Measurements from ENCODE around the gene APOA5. TPM values are rescaled to one million over a fixed set of nuclear protein-coding genes. Genes with fewer than 3 reads are reported as not detected.

The APOA5 gene
- total and polyA plus RNA-seq, 2 of the 13 experiments (the other 11 are each of a cell fraction or from before 2014, with no cell fraction given): 44.0 to 49.1 TPM

GRCh38 chr11:116788534-116788933 is 3.1 kb downstream of the APOA5 start:
- no peak for FAIRE-seq
- Histone ChIP-seq H3K9me3 (ENCODE audit: low read length) (no peaks in the 10 kb centered on the region), H3K27ac (ENCODE audit: extremely low read length, insufficient read depth, low read length) (peak overlapping the region; percentile 61), H3K27me3 (ENCODE audit: control insufficient read depth in 1 of 2, insufficient read depth in 2 of 2, low read length in 2 of 2) (no peaks in the 10 kb centered on the region; a peak in 1 of 5 replicates), H3K79me2 (ENCODE audit: insufficient read depth, low read length) (peaks cover 35% of the 10 kb centered on the region), H3K4me2 (ENCODE audit: low read depth, low read length) (peak overlapping the region; percentile 99), H3K4me1 (ENCODE audit: insufficient read depth, low read length) (peaks cover 64% of the 10 kb centered on the region), H4K20me1 (ENCODE audit: insufficient read depth, low read length) (no peaks in the 10 kb centered on the region), H3K4me3 (replicated peaks in 1 of 3; ENCODE audit: insufficient read depth in 1 of 3, low read depth in 2 of 3, low read length in 3 of 3) (peak overlapping the region; percentile 79 to 90 (median 86)), H3K36me3 (replicated peaks in 1 of 2; ENCODE audit: control insufficient read depth in 1 of 2, insufficient read depth in 2 of 2, low read length in 2 of 2) (peaks cover 13 to 32% of the 10 kb centered on the region in 2 experiments), H3K9ac (ENCODE audit: insufficient read depth, low read depth, low read length) (peak overlapping the region; percentile 84; the same call in 1 of the 2 replicates), H2AFZ (ENCODE audit: low read length) (no peak overlapping the region)
- in situ Hi-C loops (cut with HindIII; ENCODE audit: extremely low pct_ligation_motif_present, low pct_unique_long_range_greater_than_20kb) (no loop called here), intact Hi-C loops (cut with micrococcal nuclease; ENCODE audit: unreplicated experiment) (no loop called here)
- DNase-seq (ENCODE audit: low spot score): no peak
- ATAC-seq: no peak
- TF ChIP-seq HOXA3 (CRISPR knock-in tag; IDR thresholded peaks at IDR 0.05): no peak
- TF ChIP-seq HNRNPL (IDR thresholded peaks at IDR 0.05; ENCODE audit: low read depth, low read length): no peak
- TF ChIP-seq ZC3H13 (CRISPR knock-in tag; IDR thresholded peaks at IDR 0.05): peak; percentile 82
- TF ChIP-seq BORCS8-MEF2B (CRISPR knock-in tag; IDR thresholded peaks at IDR 0.05): 0 out of 2 replicates have a peak, but pooled peaks have one; percentile 2
- TF ChIP-seq MTA1 (CRISPR knock-in tag; IDR thresholded peaks at IDR 0.05; ENCODE audit: borderline replicate concordance): 0 out of 2 replicates have a peak, but pooled peaks have one; percentile 3
- peak; percentile 46; the same call in 1 of the 2 replicates for TF ChIP-seq ZNF605 (CRISPR knock-in tag; IDR thresholded peaks at IDR 0.05)
- TF ChIP-seq ZNF747 (CRISPR knock-in tag; IDR thresholded peaks at IDR 0.05; ENCODE audit: borderline replicate concordance): 0 out of 2 replicates have a peak, but pooled peaks have one; percentile 35
- BruUV-seq (replicated peaks): no TSS peak
- ChIA-PET CTCF (ENCODE audit: low intra/inter-chr PET ratio, low total read pairs) (no interaction called here), POLR2A (interaction anchor here (1.0 to 17.3 kb wide), 9 partner anchors 13 to 310 kb away, joined by 3 to 1365 read pairs (median 6); partner anchors contain the start of genes APOA1, APOA4, APOC3 and BUD13)
- 2% methylated on average over 4 of the region's 4 CpGs for WGBS (ENCODE audit: low lambda C conversion rate)

DNA sequence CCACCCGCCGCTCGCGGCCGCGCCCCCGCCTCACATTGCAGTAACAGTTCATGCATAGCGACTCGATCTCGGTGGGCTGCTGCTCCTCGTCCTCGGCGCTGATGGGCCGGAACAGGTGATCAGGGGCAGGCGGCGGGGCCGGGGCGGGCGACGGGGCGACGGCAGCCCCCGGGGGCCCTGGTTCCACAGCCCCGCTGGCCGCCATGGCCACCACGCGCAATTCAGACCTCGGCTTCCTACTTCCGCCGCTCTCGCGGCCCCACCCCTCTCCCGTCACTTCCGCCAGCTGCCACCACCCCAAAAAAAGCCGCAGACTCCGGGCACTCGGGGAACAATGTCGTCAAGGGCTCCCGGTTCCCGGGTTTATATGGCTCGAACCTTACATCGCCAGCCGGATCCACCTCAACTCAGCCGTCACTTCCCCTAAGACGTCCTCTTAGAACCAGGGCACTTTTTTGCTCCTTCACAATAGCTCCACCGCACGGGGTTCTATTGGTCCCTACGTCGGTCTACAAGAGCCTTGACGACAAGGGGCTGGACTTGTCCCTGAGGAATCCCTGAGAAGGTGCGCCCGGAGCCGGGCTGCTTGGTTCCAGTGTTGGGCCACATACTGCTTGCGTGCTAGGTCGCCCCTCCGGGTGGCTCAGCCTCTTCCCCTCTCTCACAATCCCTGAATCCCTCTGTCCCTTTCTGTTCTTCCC is 3.7 kb downstream of the APOA5 start, which contains the start of gene ZPR1:
Gene ZPR1, minus strand, starts transcription at position 238 of the 701 bp plus-strand sequence. Its CDS starts 33 bp downstream, at position 205.
- DNase-seq (ENCODE audit: low spot score) (peak; percentile 37), FAIRE-seq (no peak), ATAC-seq (peak; percentile 55)
- in situ Hi-C loops (cut with HindIII; ENCODE audit: extremely low pct_ligation_motif_present, low pct_unique_long_range_greater_than_20kb): no loop called here
- no peaks in the 10 kb centered on the region for H4K20me1 ChIP-seq (ENCODE audit: insufficient read depth, low read length)
- no peak within 1 kb of the TSS for H2AFZ ChIP-seq (ENCODE audit: low read length)
- peak within 1 kb of the TSS; percentile 79 to 90 (median 86) for H3K4me3 ChIP-seq (replicated peaks in 1 of 3; ENCODE audit: insufficient read depth in 1 of 3, low read depth in 2 of 3, low read length in 3 of 3)
- H3K9ac ChIP-seq (ENCODE audit: insufficient read depth, low read depth, low read length): peak within 1 kb of the TSS; percentile 84
- BruUV-seq (replicated peaks): no TSS peak
- H3K9me3 ChIP-seq (ENCODE audit: low read length): no peaks in the 10 kb centered on the region
- peaks cover 58% of the 10 kb centered on the region for H3K4me1 ChIP-seq (ENCODE audit: insufficient read depth, low read length)
- CTCF ChIA-PET (ENCODE audit: low intra/inter-chr PET ratio, low total read pairs): no interaction called here
- no peaks in the 10 kb centered on the region; a peak in 1 of 5 replicates for H3K27me3 ChIP-seq (ENCODE audit: control insufficient read depth in 1 of 2, insufficient read depth in 2 of 2, low read length in 2 of 2)
- peak within 1 kb of the TSS; percentile 99 for H3K4me2 ChIP-seq (ENCODE audit: low read depth, low read length)
- POLR2A ChIA-PET: interaction anchor here (0.6 to 17.3 kb wide), 13 partner anchors 13 to 318 kb away, joined by 3 to 1365 read pairs (median 4); partner anchors contain the start of genes APOA1, APOA4, APOC3 and BUD13
- 1% methylated on average over 22 of the region's 56 CpGs for WGBS (ENCODE audit: low lambda C conversion rate)
- peaks cover 16 to 38% of the 10 kb centered on the region in 2 experiments for H3K36me3 ChIP-seq (replicated peaks in 1 of 2; ENCODE audit: control insufficient read depth in 1 of 2, insufficient read depth in 2 of 2, low read length in 2 of 2)
- H3K27ac ChIP-seq (ENCODE audit: extremely low read length, insufficient read depth, low read length): peak within 1 kb of the TSS; percentile 61
- peaks cover 35% of the 10 kb centered on the region for H3K79me2 ChIP-seq (ENCODE audit: insufficient read depth, low read length)
- intact Hi-C loops (cut with micrococcal nuclease; ENCODE audit: unreplicated experiment): no loop called here
- TF ChIP-seq HMGXB4 (CRISPR knock-in tag; IDR thresholded peaks at IDR 0.05; ENCODE audit: borderline replicate concordance in 1 of 2, low read depth in 1 of 2): peak; percentile 42 to 48; a peak in 1 of 4 replicates
- TF ChIP-seq ZNF30 (CRISPR knock-in tag; IDR thresholded peaks at IDR 0.05): no peak
- no peak for TF ChIP-seq PHF21A (CRISPR knock-in tag; IDR thresholded peaks at IDR 0.05)
- no peak for TF ChIP-seq ARNT (IDR thresholded peaks at IDR 0.05)
- TF ChIP-seq MED8 (CRISPR knock-in tag; IDR thresholded peaks at IDR 0.05; ENCODE audit: insufficient replicate concordance): no peak
- 0 out of 2 replicates have a peak, but pooled peaks have one; percentile 44 for TF ChIP-seq ZNF333 (CRISPR knock-in tag; IDR thresholded peaks at IDR 0.05; ENCODE audit: borderline replicate concordance)
- TF ChIP-seq, protein P1, sequence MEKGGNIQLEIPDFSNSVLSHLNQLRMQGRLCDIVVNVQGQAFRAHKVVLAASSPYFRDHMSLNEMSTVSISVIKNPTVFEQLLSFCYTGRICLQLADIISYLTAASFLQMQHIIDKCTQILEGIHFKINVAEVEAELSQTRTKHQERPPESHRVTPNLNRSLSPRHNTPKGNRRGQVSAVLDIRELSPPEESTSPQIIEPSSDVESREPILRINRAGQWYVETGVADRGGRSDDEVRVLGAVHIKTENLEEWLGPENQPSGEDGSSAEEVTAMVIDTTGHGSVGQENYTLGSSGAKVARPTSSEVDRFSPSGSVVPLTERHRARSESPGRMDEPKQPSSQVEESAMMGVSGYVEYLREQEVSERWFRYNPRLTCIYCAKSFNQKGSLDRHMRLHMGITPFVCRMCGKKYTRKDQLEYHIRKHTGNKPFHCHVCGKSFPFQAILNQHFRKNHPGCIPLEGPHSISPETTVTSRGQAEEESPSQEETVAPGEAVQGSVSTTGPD (CRISPR knock-in tag; IDR thresholded peaks at IDR 0.05): no peak

Measured in HepG2 (cell line).